PC-9 (cell line): Measurements from ENCODE around the gene ALLC. TPM values are rescaled to one million over a fixed set of nuclear protein-coding genes. Genes with fewer than 3 reads are reported as not detected.

Source experiments
- BruUV-seq: library from RNA; stranded (reverse); fragments of 400-500 nt; replicated peaks from 2 replicates; lab custom pipeline; 2021; lab: Mats Ljungman, UMichigan
- CTCF ChIA-PET: fragments of 300-600 bp; sonication (Branson Sonifier 250); formaldehyde crosslinking; loops from one replicate; lab custom pipeline; 2022; ENCODE audit warnings: antibody characterized with exemption; lab: Charles Lee
- POLR2A ChIA-PET: fragments of 300-600 bp; sonication (Branson Sonifier 250); formaldehyde crosslinking; loops from one replicate; lab custom pipeline; 2022; ENCODE audit warnings: antibody characterized with exemption; ENCODE audit not compliant: unreplicated experiment; lab: Charles Lee
- DNase-seq, 2 experiments: peaks; one replicate each; pipeline versions ENCODE4 v3.0.0 to v3.0.0-alpha.2; 2015 to 2022; ENCODE audit warnings: mixed read lengths in 1 of 2
- H2AFZ ChIP-seq: fragments of 200-600 bp; sonication (generic); 2 replicates; pipeline ENCODE4 v1.8.1; 2017; ENCODE audit warnings: antibody characterized with exemption
- H3F3A ChIP-seq: fragments of 200-600 bp; sonication (generic); 2 replicates; pipeline ENCODE4 v1.8.1; 2017; ENCODE audit warnings: antibody characterized with exemption, mild to moderate bottlenecking, low read depth; ENCODE audit not compliant: insufficient read depth
- H3K27ac ChIP-seq: fragments of 200-600 bp; sonication (generic); 2 replicates; pipeline ENCODE4 v1.6.1; 2016; ENCODE audit warnings: mixed run types
- H3K27me3 ChIP-seq: fragments of 200-600 bp; sonication (generic); 2 replicates; pipeline ENCODE4 v1.6.1; 2016; ENCODE audit warnings: low read depth, mixed run types; ENCODE audit not compliant: insufficient read depth
- H3K36me3 ChIP-seq: fragments of 200-600 bp; sonication (generic); 2 replicates; pipeline ENCODE4 v1.6.1; 2016; ENCODE audit warnings: low read depth, mixed run types
- H3K4me1 ChIP-seq: fragments of 200-600 bp; sonication (generic); replicated peaks from 2 replicates; pipeline ENCODE4 v1.6.1; 2016; ENCODE audit warnings: mixed run types; ENCODE audit not compliant: insufficient read depth
- H3K4me2 ChIP-seq: fragments of 200-600 bp; sonication (generic); 2 replicates; pipeline ENCODE4 v1.6.1; 2017; ENCODE audit warnings: mixed run types
- H3K4me3 ChIP-seq: fragments of 200-600 bp; sonication (generic); 2 replicates; pipeline ENCODE4 v1.6.1; 2016; ENCODE audit warnings: mixed run types
- H3K79me2 ChIP-seq: fragments of 200-600 bp; sonication (generic); 2 replicates; pipeline ENCODE4 v1.6.1; 2017; ENCODE audit warnings: low read depth, mixed run types
- H3K9me2 ChIP-seq: fragments of 200-600 bp; sonication (generic); 2 replicates; pipeline ENCODE4 v1.8.1; 2017; ENCODE audit warnings: mild to moderate bottlenecking; ENCODE audit not compliant: insufficient read depth
- H3K9me3 ChIP-seq: fragments of 200-600 bp; sonication (generic); 2 replicates; pipeline ENCODE4 v1.8.1; 2016; ENCODE audit warnings: low read depth; ENCODE audit not compliant: insufficient read depth
- H4K20me1 ChIP-seq: fragments of 200-600 bp; sonication (generic); 2 replicates; pipeline ENCODE4 v1.8.1; 2017; ENCODE audit not compliant: insufficient read depth
- CTCF ChIP-seq: fragments of 200-600 bp; sonication (generic); conservative IDR thresholded peaks from 2 replicates; pipeline ENCODE4 v1.6.1; 2017; ENCODE audit warnings: mixed run types, antibody characterized with exemption, mild to moderate bottlenecking, moderate library complexity
- EZH2 ChIP-seq: fragments of 200-600 bp; sonication (generic); IDR thresholded peaks from 2 replicates; pipeline ENCODE4 v1.8.0; 2017; ENCODE audit warnings: antibody characterized with exemption, low read depth
- intact Hi-C: fragments of 100-400 bp; cut with micrococcal nuclease; formaldehyde crosslinking; loops from one replicate; pipeline ENCODE4 v1.10.0; 2022; ENCODE audit not compliant: unreplicated experiment
- total RNA-seq: library from RNA; stranded (reverse); gene quantifications from 2 replicates; pipeline ENCODE4 v1.2.3, GENCODE V29; 2021

The ALLC gene
- total RNA-seq, 1 experiment from 2014 or later, result not detected

GRCh38 chr2:3701071-3701470 lies 43.1 kb downstream of the ALLC start:
- Histone ChIP-seq H3K27ac (no peak overlapping the region), H3K9me3 (no peaks in the 10 kb centered on the region), H3K4me2 (no peak overlapping the region), H3K79me2 (no peaks in the 10 kb centered on the region), H3K9me2 (no peaks in the 10 kb centered on the region), H3K27me3 (peaks cover 79% of the 10 kb centered on the region), H3K4me3 (no peak overlapping the region), H4K20me1 (no peaks in the 10 kb centered on the region), H2AFZ (no peak overlapping the region), H3K4me1 (no peaks in the 10 kb centered on the region), H3F3A (no peaks in the 10 kb centered on the region), H3K36me3 (no peaks in the 10 kb centered on the region)
- no peak for DNase-seq
- ChIA-PET CTCF (no interaction called here), POLR2A (no interaction called here)
- no peak for TF ChIP-seq CTCF
- no TSS peak for BruUV-seq
- intact Hi-C loops, result no loop called here

- no peaks in the 10 kb centered on the region for H3K36me3 ChIP-seq
- no peak within 1 kb of the TSS for H2AFZ ChIP-seq
- CTCF ChIA-PET, result no interaction called here
- H3K4me1 ChIP-seq, result no peaks in the 10 kb centered on the region
- DNase-seq, result no peak
- H4K20me1 ChIP-seq, result no peaks in the 10 kb centered on the region
- H3K27me3 ChIP-seq, result peaks cover 77% of the 10 kb centered on the region
- H3K27ac ChIP-seq, result no peak within 1 kb of the TSS
- TF ChIP-seq EZH2, result no peak
- no peak for TF ChIP-seq CTCF
- BruUV-seq, result no TSS peak
- H3K9me3 ChIP-seq, result no peaks in the 10 kb centered on the region
- no peaks in the 10 kb centered on the region for H3K9me2 ChIP-seq
- H3F3A ChIP-seq, result no peaks in the 10 kb centered on the region
- H3K4me2 ChIP-seq, result no peak within 1 kb of the TSS
- POLR2A ChIA-PET, result no interaction called here
- no peak within 1 kb of the TSS for H3K4me3 ChIP-seq
- no peaks in the 10 kb centered on the region for H3K79me2 ChIP-seq
- intact Hi-C loops, result no loop called here
These were observed 45.3 kb downstream of the ALLC start, which contains the start of gene DCDC2C for GRCh38 chr2:3703236-3703756. Gene DCDC2C, plus strand, starts transcription at chr2:3703575. Its CDS starts 177 bp downstream, at chr2:3703752.

GRCh38 chr2:3703757-3704355 lies 45.9 kb downstream of the ALLC start:
- no peak overlapping the region for H3K4me3 ChIP-seq
- ChIA-PET POLR2A (no interaction called here), CTCF (no interaction called here)
- no peak for DNase-seq
- H3K27me3 ChIP-seq, result peaks cover 79% of the 10 kb centered on the region
- H3K36me3 ChIP-seq, result no peaks in the 10 kb centered on the region
- H3K4me2 ChIP-seq, result no peak overlapping the region
- TF ChIP-seq CTCF (no peak), EZH2 (no peak)
- H2AFZ ChIP-seq, result no peak overlapping the region
- no peaks in the 10 kb centered on the region for H3K4me1 ChIP-seq
- no TSS peak for BruUV-seq
- no peak overlapping the region for H3K27ac ChIP-seq
- H3F3A ChIP-seq, result no peaks in the 10 kb centered on the region
- intact Hi-C loops, result no loop called here
- H3K9me3 ChIP-seq, result no peaks in the 10 kb centered on the region
- no peaks in the 10 kb centered on the region for H3K9me2 ChIP-seq
- no peaks in the 10 kb centered on the region for H3K79me2 ChIP-seq
- H4K20me1 ChIP-seq, result no peaks in the 10 kb centered on the region
